Parathyroid adenoma (tissue), 2 donors: Measurements from ENCODE around the gene CCL4.
"Not testable (repeated sequence)": the region's sequence is repeated elsewhere in the genome, so short reads cannot be mapped to it uniquely, and the experiment has no call there.

Experiments
- H2AFZ ChIP-seq: fragments of 300-600 bp; sonication (generic); one replicate; pipeline ENCODE4 v1.7.0; 2017; ENCODE audit warnings: antibody characterized with exemption, mild to moderate bottlenecking
- H3K27ac ChIP-seq: fragments of 300-600 bp; sonication (generic); one replicate; pipeline ENCODE4 v1.7.0; 2017
- H3K27me3 ChIP-seq: fragments of 300-600 bp; sonication (generic); one replicate; pipeline ENCODE4 v1.7.0; 2017; ENCODE audit warnings: low read length; ENCODE audit not compliant: control insufficient read depth, insufficient read depth
- H3K36me3 ChIP-seq: fragments of 300-600 bp; sonication (generic); one replicate; pipeline ENCODE4 v1.7.0; 2017; ENCODE audit warnings: low read length; ENCODE audit not compliant: control insufficient read depth, insufficient read depth
- H3K4me1 ChIP-seq: fragments of 300-600 bp; sonication (generic); one replicate; pipeline ENCODE4 v1.7.0; 2017; ENCODE audit warnings: control low read depth
- H3K4me2 ChIP-seq: fragments of 300-600 bp; sonication (generic); one replicate; pipeline ENCODE4 v1.7.0; 2017; ENCODE audit warnings: low read length
- H3K4me3 ChIP-seq: fragments of 300-600 bp; sonication (generic); one replicate; pipeline ENCODE4 v1.7.0; 2017; ENCODE audit warnings: low read depth, low read length
- H3K79me2 ChIP-seq: fragments of 300-600 bp; sonication (generic); one replicate; pipeline ENCODE4 v1.7.0; 2017; ENCODE audit warnings: control low read depth
- H3K9ac ChIP-seq: fragments of 300-600 bp; sonication (generic); one replicate; pipeline ENCODE4 v1.7.0; 2017; ENCODE audit warnings: mild to moderate bottlenecking
- H3K9me3 ChIP-seq: fragments of 300-600 bp; sonication (generic); one replicate; pipeline ENCODE4 v1.7.0; 2017; ENCODE audit warnings: low read length; ENCODE audit not compliant: control insufficient read depth
- TF ChIP-seq, protein P1 (sequence below): fragments of 300-600 bp; sonication (generic); IDR thresholded peaks from one replicate; pipeline ENCODE4 v1.7.0; 2017; ENCODE audit warnings: antibody characterized with exemption, mild to moderate bottlenecking
- donor health status: primary hyperparathyroidism.

CCL4 gene

DNA sequence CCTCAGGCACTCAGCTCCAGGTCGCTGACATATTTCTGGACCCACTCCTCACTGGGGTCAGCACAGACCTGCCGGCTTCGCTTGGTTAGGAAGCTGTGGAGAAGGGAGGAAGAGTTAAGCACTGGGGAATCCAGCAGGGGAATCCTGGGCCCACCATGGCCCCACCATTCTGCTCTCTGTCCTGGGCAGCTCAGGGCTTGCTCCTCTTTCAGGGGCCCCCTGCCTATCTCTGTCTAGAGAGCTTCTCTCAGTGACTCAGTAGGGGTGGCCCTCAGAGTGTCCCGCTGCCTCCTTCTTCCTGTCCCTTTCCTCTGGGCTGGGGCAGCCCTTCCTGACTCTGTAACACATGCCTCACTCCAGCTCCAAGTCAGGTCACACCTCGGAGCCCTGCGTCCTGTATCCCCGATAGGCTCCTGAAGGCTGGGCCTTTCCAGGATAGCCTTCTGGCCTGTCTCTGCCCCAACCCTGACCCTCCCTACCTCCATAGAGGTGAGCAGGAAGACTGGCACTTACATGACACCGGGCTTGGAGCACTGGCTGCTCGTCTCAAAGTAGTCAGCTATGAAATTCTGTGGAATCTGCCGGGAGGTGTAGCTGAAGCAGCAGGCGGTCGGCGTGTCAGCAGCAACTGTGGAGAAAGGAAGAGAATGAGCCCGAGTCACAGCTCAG lies 14.8 kb upstream of the CCL4 start:
- Histone ChIP-seq H3K9ac (no peak overlapping the region), H3K4me2 (no peak overlapping the region), H3K4me3 (no peak overlapping the region), H3K27me3 (no peaks in the 10 kb centered on the region), H3K36me3 (no peaks in the 10 kb centered on the region), H3K79me2 (no peaks in the 10 kb centered on the region), H3K9me3 (no peaks in the 10 kb centered on the region), H3K4me1 (no peaks in the 10 kb centered on the region), H3K27ac (no peak overlapping the region), H2AFZ (no peak overlapping the region)
- TF ChIP-seq, protein P1, sequence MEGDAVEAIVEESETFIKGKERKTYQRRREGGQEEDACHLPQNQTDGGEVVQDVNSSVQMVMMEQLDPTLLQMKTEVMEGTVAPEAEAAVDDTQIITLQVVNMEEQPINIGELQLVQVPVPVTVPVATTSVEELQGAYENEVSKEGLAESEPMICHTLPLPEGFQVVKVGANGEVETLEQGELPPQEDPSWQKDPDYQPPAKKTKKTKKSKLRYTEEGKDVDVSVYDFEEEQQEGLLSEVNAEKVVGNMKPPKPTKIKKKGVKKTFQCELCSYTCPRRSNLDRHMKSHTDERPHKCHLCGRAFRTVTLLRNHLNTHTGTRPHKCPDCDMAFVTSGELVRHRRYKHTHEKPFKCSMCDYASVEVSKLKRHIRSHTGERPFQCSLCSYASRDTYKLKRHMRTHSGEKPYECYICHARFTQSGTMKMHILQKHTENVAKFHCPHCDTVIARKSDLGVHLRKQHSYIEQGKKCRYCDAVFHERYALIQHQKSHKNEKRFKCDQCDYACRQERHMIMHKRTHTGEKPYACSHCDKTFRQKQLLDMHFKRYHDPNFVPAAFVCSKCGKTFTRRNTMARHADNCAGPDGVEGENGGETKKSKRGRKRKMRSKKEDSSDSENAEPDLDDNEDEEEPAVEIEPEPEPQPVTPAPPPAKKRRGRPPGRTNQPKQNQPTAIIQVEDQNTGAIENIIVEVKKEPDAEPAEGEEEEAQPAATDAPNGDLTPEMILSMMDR: no peak

DNA sequence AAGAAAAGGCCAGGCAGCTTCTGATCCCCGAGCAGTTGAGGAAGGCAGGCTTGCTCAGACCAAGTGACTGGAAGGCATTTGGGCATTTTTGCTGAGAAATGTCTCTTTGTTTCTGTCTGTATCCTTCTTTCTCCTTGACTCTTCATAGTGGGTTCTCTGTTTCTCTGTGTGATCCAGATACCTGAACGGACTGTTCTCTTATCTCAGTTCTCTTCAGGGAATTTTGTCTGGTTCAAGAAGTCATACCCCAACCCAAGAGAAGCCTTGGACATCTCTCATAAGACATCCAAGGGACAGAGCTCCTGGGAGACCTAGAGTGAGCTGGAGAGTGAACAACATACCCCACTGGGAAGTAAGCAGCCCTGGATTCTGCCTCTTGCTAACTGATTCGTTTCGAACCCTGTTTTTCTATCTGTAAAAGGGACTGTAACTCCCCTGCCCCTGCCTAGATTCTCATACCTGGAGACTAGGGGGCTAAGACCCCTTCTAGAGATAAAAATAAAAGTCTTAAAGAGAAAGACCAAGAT lies 14.2 kb upstream of the CCL4 start:
- Histone ChIP-seq H3K4me1 (no peaks in the 10 kb centered on the region), H3K36me3 (no peaks in the 10 kb centered on the region), H3K9me3 (no peaks in the 10 kb centered on the region), H3K4me3 (no peak overlapping the region), H3K9ac (no peak overlapping the region), H2AFZ (no peak overlapping the region), H3K4me2 (no peak overlapping the region), H3K27me3 (no peaks in the 10 kb centered on the region), H3K27ac (no peak overlapping the region), H3K79me2 (no peaks in the 10 kb centered on the region)
- TF ChIP-seq, protein P1: no peak

- TF ChIP-seq, protein P1: no peak
- no peak within 1 kb of the TSS for H3K4me2 ChIP-seq
- H3K9ac ChIP-seq: no peak within 1 kb of the TSS
- no peaks in the 10 kb centered on the region for H3K9me3 ChIP-seq
- no peaks in the 10 kb centered on the region for H3K36me3 ChIP-seq
- H2AFZ ChIP-seq: no peak within 1 kb of the TSS
- H3K27ac ChIP-seq: no peak within 1 kb of the TSS
- H3K4me1 ChIP-seq: no peaks in the 10 kb centered on the region
- H3K79me2 ChIP-seq: no peaks in the 10 kb centered on the region
- H3K27me3 ChIP-seq: no peaks in the 10 kb centered on the region
- no peak within 1 kb of the TSS for H3K4me3 ChIP-seq
These were observed 13.5 kb upstream of the CCL4 start, which contains the start of gene CCL3 for GRCh38 chr17:36089888-36090836. Gene CCL3 (minus strand): TSS chr17:36090143. CDS start chr17:36090058, 85 bp downstream.

GRCh38 chr17:36092230-36092629 lies 11.4 kb upstream of the CCL4 start:
- Histone ChIP-seq H2AFZ (no peak overlapping the region), H3K36me3 (no peaks in the 10 kb centered on the region), H3K4me2 (no peak overlapping the region), H3K27ac (no peak overlapping the region), H3K4me3 (no peak overlapping the region), H3K9me3 (no peaks in the 10 kb centered on the region), H3K79me2 (no peaks in the 10 kb centered on the region), H3K4me1 (peaks cover 3% of the 10 kb centered on the region), H3K27me3 (no peaks in the 10 kb centered on the region), H3K9ac (no peak overlapping the region)
- TF ChIP-seq, protein P1: no peak

DNA sequence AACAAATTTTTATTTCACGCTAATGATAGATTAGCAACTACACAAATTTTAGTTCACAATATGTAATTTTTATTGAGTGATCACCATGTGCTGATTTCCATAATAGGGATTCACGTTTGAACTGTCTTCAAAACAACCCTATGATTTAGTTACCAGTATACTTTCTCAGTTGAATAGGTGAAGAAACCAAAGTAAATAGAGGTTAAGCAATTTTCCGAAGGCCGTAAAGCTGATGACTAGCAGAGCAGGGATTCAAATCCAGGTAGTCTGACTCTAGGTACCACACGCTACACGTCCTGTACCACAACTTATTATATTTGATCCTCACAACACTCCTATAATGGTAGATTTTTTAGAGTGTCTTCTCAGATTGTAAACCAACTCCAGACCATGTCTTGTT lies 10.9 kb upstream of the CCL4 start:
- H3K9me3 ChIP-seq, H3K9ac ChIP-seq, H3K36me3 ChIP-seq, H3K27me3 ChIP-seq, H3K27ac ChIP-seq, H3K4me3 ChIP-seq, H3K79me2 ChIP-seq, H3K4me1 ChIP-seq, H2AFZ ChIP-seq, H3K4me2 ChIP-seq: not testable (repeated sequence)
